ENCODE data around the gene UBE2G1. TPM values are rescaled to one million over a fixed set of nuclear protein-coding genes. Genes with fewer than 3 reads are reported as not detected.

Gene UBE2G1
- total and polyA plus RNA-seq, 2 of the 8 experiments (the other 6 are each of a cell fraction or from before 2014, with no cell fraction given) = 73.9 to 170 TPM

- TF ChIP-seq CHD7 (IDR thresholded peaks at IDR 0.05; ENCODE audit: insufficient replicate concordance, low read length) = no peak
- TF ChIP-seq POLR2AphosphoS5 (IDR thresholded peaks at IDR 0.05; ENCODE audit: low read depth, low read length) = no peak
- TF ChIP-seq RAD21 (IDR thresholded peaks at IDR 0.05 in 1 of 2, conservative IDR thresholded peaks at IDR 0.05 in 1 of 2; ENCODE audit: low read depth in 2 of 2, low read length in 2 of 2) = no peak
- no peak for TF ChIP-seq EZH2 (IDR thresholded peaks at IDR 0.05; ENCODE audit: low read depth, low read length, severe bottlenecking)
- TF ChIP-seq MAX (IDR thresholded peaks at IDR 0.05) = no peak
- no peak for TF ChIP-seq MAFK (IDR thresholded peaks at IDR 0.05; ENCODE audit: low read depth, low read length)
- TF ChIP-seq ATF2 (IDR thresholded peaks at IDR 0.05; ENCODE audit: low read length) = no peak
- no peak for TF ChIP-seq EGR1 (IDR thresholded peaks at IDR 0.05; ENCODE audit: borderline replicate concordance, low read depth, low read length)
- no peak for TF ChIP-seq SIX5 (IDR thresholded peaks at IDR 0.05; ENCODE audit: low read depth, low read length)
These were observed 115.6 kb downstream of the UBE2G1 start (continued) for GRCh38 chr17:4250887-4251286.

Measured in H1 (cell line).